RWPE2 (cell line): ENCODE data around the gene GBX2.

Experiments
- ATAC-seq: fragments of 200-7000 bp; cut with Tn5 transposase; 3 replicates; pipeline ENCODE4 v1.9.1; 2021; ENCODE audit warnings: low read depth
- DNase-seq: peaks from one replicate; pipeline ENCODE4 v3.0.0-alpha.2; 2020; ENCODE audit warnings: low spot score
- H3K27ac ChIP-seq: fragments of 450-650 bp; 2 replicates; pipeline ENCODE4 v1.5.1; 2017; ENCODE audit warnings: mild to moderate bottlenecking; ENCODE audit not compliant: poor library complexity, severe bottlenecking
- H3K27me3 ChIP-seq: fragments of 250-450 bp; sonication (Bioruptor Pico); 2 replicates; pipeline ENCODE4 v1.5.1; 2021; ENCODE audit warnings: mild to moderate bottlenecking, moderate library complexity; ENCODE audit not compliant: insufficient read depth, poor library complexity, severe bottlenecking
- H3K36me3 ChIP-seq: fragments of 250-450 bp; sonication (Bioruptor Pico); 2 replicates; pipeline ENCODE4 v1.5.1; 2020; ENCODE audit warnings: low read depth, mild to moderate bottlenecking, moderate library complexity
- H3K4me1 ChIP-seq: fragments of 250-450 bp; sonication (Bioruptor Pico); 2 replicates; pipeline ENCODE4 v1.5.1; 2021; ENCODE audit warnings: mild to moderate bottlenecking, moderate library complexity; ENCODE audit not compliant: insufficient read depth, poor library complexity, severe bottlenecking
- H3K4me3 ChIP-seq: fragments of 250-450 bp; sonication (Bioruptor Pico); 2 replicates; pipeline ENCODE4 v1.5.1; 2021; ENCODE audit warnings: mild to moderate bottlenecking, moderate library complexity; ENCODE audit not compliant: severe bottlenecking
- H3K9me3 ChIP-seq: fragments of 250-450 bp; sonication (Bioruptor Pico); 2 replicates; pipeline ENCODE4 v1.5.1; 2021; ENCODE audit warnings: mild to moderate bottlenecking, moderate library complexity; ENCODE audit not compliant: severe bottlenecking
- CTCF ChIP-seq: fragments of 450-650 bp; IDR thresholded peaks from one replicate; pipeline ENCODE4 v1.5.1; 2017; ENCODE audit warnings: mild to moderate bottlenecking, moderate library complexity; ENCODE audit not compliant: poor library complexity, severe bottlenecking

The GBX2 gene

GRCh38 chr2:236123716-236124115 is 44.5 kb downstream of the GBX2 start:
- no peak for ATAC-seq
- Histone ChIP-seq H3K4me3 (no peak overlapping the region), H3K27me3 (no peaks in the 10 kb centered on the region), H3K4me1 (no peaks in the 10 kb centered on the region), H3K27ac (no peak overlapping the region), H3K36me3 (no peaks in the 10 kb centered on the region; the same call in 1 of the 2 replicates), H3K9me3 (no peaks in the 10 kb centered on the region)
- no peak for TF ChIP-seq CTCF
- DNase-seq: no peak

- TF ChIP-seq CTCF: no peak
- no peak overlapping the region for H3K27ac ChIP-seq
- H3K4me1 ChIP-seq: no peaks in the 10 kb centered on the region
- no peaks in the 10 kb centered on the region for H3K27me3 ChIP-seq
- no peak for DNase-seq
- ATAC-seq: no peak
- no peak overlapping the region for H3K4me3 ChIP-seq
- no peaks in the 10 kb centered on the region for H3K9me3 ChIP-seq
- no peaks in the 10 kb centered on the region; the same call in 1 of the 2 replicates for H3K36me3 ChIP-seq
Measured at GRCh38 chr2:236122236-236122635, 46.0 kb downstream of the GBX2 start.

GRCh38 chr2:236121546-236121945 is 46.6 kb downstream of the GBX2 start:
- Histone ChIP-seq H3K4me3 (no peak overlapping the region), H3K27me3 (no peaks in the 10 kb centered on the region), H3K4me1 (no peaks in the 10 kb centered on the region), H3K36me3 (no peaks in the 10 kb centered on the region; the same call in 1 of the 2 replicates), H3K27ac (no peak overlapping the region), H3K9me3 (no peaks in the 10 kb centered on the region)
- TF ChIP-seq CTCF: no peak
- DNase-seq (no peak), ATAC-seq (no peak)

- H3K36me3 ChIP-seq: no peaks in the 10 kb centered on the region; the same call in 1 of the 2 replicates
- no peak overlapping the region for H3K27ac ChIP-seq
- H3K27me3 ChIP-seq: no peaks in the 10 kb centered on the region
- no peak overlapping the region for H3K4me3 ChIP-seq
- TF ChIP-seq CTCF: no peak
- H3K9me3 ChIP-seq: no peaks in the 10 kb centered on the region
- DNase-seq (no peak), ATAC-seq (no peak)
- no peaks in the 10 kb centered on the region for H3K4me1 ChIP-seq
Measured at GRCh38 chr2:236120829-236121228, 47.4 kb downstream of the GBX2 start.

GRCh38 chr2:236120141-236120601 is 48.0 kb downstream of the GBX2 start:
- DNase-seq (no peak), ATAC-seq (no peak)
- Histone ChIP-seq H3K4me3 (no peak overlapping the region), H3K36me3 (no peaks in the 10 kb centered on the region; the same call in 1 of the 2 replicates), H3K27me3 (no peaks in the 10 kb centered on the region), H3K9me3 (no peaks in the 10 kb centered on the region), H3K4me1 (no peaks in the 10 kb centered on the region), H3K27ac (no peak overlapping the region)
- no peak for TF ChIP-seq CTCF
